ENCODE data around the gene PRKAR1A.

DNA sequence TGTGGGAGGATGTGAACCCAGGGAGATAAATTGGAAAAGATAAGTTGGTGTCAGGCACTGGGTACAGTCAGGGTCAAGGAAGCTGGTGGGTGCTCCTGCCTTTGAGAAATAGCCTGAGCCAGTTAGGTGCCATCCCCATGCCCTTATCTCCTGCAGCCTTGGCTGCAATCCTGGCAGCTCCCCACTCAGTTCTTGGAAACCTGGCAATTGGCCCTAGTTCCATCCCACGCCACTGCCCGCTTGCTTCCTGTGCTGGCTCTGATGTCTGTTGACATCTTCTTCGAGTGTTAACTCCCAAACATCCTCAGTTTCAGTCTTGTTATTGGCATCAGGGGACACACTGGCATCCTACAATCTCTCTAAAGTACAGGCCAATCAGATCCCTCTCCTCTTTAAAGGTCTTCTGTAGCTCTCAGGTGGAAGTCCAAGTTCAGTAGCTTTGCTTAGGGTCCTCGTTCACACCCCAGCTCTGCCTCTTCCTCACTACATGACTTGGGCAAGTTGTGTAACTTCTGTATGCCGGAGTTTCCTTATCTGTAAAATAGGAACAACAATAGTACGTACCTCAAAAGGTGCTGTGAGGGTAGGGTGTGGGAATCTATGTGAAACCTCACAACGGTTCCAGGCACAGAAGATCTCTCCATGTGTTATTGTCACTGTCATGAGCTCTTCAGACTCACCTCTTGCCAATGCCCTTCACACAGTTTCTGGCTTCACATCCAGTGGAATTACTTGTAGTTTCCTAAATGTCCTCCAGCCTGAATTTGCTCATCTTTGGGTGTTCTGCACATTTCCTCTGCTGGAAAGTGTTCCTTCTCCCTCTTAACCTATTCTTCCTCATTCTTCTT lies 13.5 kb upstream of the PRKAR1A start:
- TF ChIP-seq, protein P1, sequence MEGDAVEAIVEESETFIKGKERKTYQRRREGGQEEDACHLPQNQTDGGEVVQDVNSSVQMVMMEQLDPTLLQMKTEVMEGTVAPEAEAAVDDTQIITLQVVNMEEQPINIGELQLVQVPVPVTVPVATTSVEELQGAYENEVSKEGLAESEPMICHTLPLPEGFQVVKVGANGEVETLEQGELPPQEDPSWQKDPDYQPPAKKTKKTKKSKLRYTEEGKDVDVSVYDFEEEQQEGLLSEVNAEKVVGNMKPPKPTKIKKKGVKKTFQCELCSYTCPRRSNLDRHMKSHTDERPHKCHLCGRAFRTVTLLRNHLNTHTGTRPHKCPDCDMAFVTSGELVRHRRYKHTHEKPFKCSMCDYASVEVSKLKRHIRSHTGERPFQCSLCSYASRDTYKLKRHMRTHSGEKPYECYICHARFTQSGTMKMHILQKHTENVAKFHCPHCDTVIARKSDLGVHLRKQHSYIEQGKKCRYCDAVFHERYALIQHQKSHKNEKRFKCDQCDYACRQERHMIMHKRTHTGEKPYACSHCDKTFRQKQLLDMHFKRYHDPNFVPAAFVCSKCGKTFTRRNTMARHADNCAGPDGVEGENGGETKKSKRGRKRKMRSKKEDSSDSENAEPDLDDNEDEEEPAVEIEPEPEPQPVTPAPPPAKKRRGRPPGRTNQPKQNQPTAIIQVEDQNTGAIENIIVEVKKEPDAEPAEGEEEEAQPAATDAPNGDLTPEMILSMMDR (conservative IDR thresholded peaks at IDR 0.05; ENCODE audit: low read length): no peak
- no peak for TF ChIP-seq EZH2phosphoT487 (IDR thresholded peaks at IDR 0.05; ENCODE audit: borderline replicate concordance, low read depth, low read length)

All from OCI-LY7 (cell line).